GM23248 (cell line): Measurements from ENCODE around the gene LSMEM2. TPM values are rescaled to one million over a fixed set of nuclear protein-coding genes. Genes with fewer than 3 reads are reported as not detected.
A peak's percentile ranks its signal among the peaks of the same experiment; 100 is the strongest.

ENCODE experiments used
- DNase-seq: peaks from one replicate; pipeline ENCODE4 v3.0.0-alpha.2; 2015
- H2AFZ ChIP-seq: fragments of 200-600 bp; sonication (generic); 2 replicates; pipeline ENCODE4 v1.6.1; 2016; ENCODE audit warnings: antibody characterized with exemption
- H3F3A ChIP-seq: fragments of 200-600 bp; sonication (generic); 2 replicates; pipeline ENCODE4 v1.6.1; 2016; ENCODE audit warnings: mild to moderate bottlenecking, antibody characterized with exemption, mixed run types; ENCODE audit not compliant: insufficient read depth
- H3K27ac ChIP-seq: fragments of 200-600 bp; sonication (generic); 2 replicates; pipeline ENCODE4 v1.5.1; 2016; ENCODE audit warnings: mild to moderate bottlenecking
- H3K27me3 ChIP-seq: fragments of 200-600 bp; sonication (generic); replicated peaks from 2 replicates; pipeline ENCODE4 v1.6.1; 2016; ENCODE audit warnings: mild to moderate bottlenecking; ENCODE audit not compliant: insufficient read depth
- H3K36me3 ChIP-seq: fragments of 200-600 bp; sonication (generic); 2 replicates; pipeline ENCODE4 v1.6.1; 2016; ENCODE audit warnings: low read depth, mild to moderate bottlenecking
- H3K4me1 ChIP-seq: fragments of 200-600 bp; sonication (generic); 2 replicates; pipeline ENCODE4 v1.6.1; 2016; ENCODE audit warnings: mild to moderate bottlenecking; ENCODE audit not compliant: insufficient read depth
- H3K4me2 ChIP-seq: fragments of 200-600 bp; sonication (generic); one replicate; pipeline ENCODE4 v1.6.1; 2016; ENCODE audit warnings: mild to moderate bottlenecking; ENCODE audit not compliant: unreplicated experiment
- H3K4me3 ChIP-seq: fragments of 200-600 bp; sonication (generic); 2 replicates; pipeline ENCODE4 v1.5.1; 2016; ENCODE audit warnings: mild to moderate bottlenecking
- H3K79me2 ChIP-seq: fragments of 200-600 bp; sonication (generic); 2 replicates; pipeline ENCODE4 v1.6.1; 2016; ENCODE audit warnings: mild to moderate bottlenecking; ENCODE audit not compliant: insufficient read depth
- H3K9ac ChIP-seq: fragments of 200-600 bp; sonication (generic); 2 replicates; pipeline ENCODE4 v1.6.1; 2016; ENCODE audit warnings: mild to moderate bottlenecking
- H3K9me2 ChIP-seq: fragments of 200-600 bp; sonication (generic); 2 replicates; pipeline ENCODE4 v1.6.1; 2016; ENCODE audit warnings: mixed run types, mild to moderate bottlenecking, moderate library complexity; ENCODE audit not compliant: insufficient read depth
- H3K9me3 ChIP-seq: fragments of 200-600 bp; sonication (generic); one replicate; pipeline ENCODE4 v1.6.1; 2017; ENCODE audit warnings: low read depth
- H4K20me1 ChIP-seq: fragments of 200-600 bp; sonication (generic); 2 replicates; pipeline ENCODE4 v1.6.0; 2016; ENCODE audit not compliant: insufficient read depth
- EZH2 ChIP-seq: fragments of 200-600 bp; sonication (generic); IDR thresholded peaks from 2 replicates; pipeline ENCODE4 v1.6.1; 2018; ENCODE audit warnings: antibody characterized with exemption, mild to moderate bottlenecking; ENCODE audit not compliant: insufficient read depth, poor library complexity, severe bottlenecking
- EZH2phosphoT487 ChIP-seq: fragments of 200-600 bp; sonication (generic); IDR thresholded peaks from 2 replicates; pipeline ENCODE4 v1.6.1; 2018; ENCODE audit warnings: antibody characterized with exemption, moderate library complexity, mild to moderate bottlenecking, low read depth; ENCODE audit not compliant: insufficient read depth
- WGBS, 2 experiments: methylation state at CpG; one replicate each; pipeline ENCODE4 v1.1.6; 2015 to 2017; ENCODE audit warnings: low lambda C conversion rate in 2 of 2, low coverage in 1 of 2; ENCODE audit errors: missing lambda C conversion rate in 2 of 2; 5-methylcytosine and 5-hydroxymethylcytosine counted together
- in situ Hi-C: fragments of 300-500 bp; cut with MboI; formaldehyde crosslinking; loops from 2 replicates; pipeline ENCODE4 v1.15.0; 2020
- polyA plus RNA-seq: library from polyadenylated mRNA; unstranded; fragments of >200 nt; fragmentation: Nextera tagmentation; extraction: Ambion mirVana; gene quantifications from 2 replicates; pipeline ENCODE4 v1.2.1, GENCODE V29; 2016
- total RNA-seq: library from RNA; depleted of rRNA; stranded (reverse); fragments of >200 nt; shearing (Covaris generic); gene quantifications from 2 replicates; pipeline ENCODE4 v1.2.3, GENCODE V29; 2014; rRNA removed

The LSMEM2 gene
- total RNA-seq (not detected in 2 replicates), polyA plus RNA-seq (not detected in 2 replicates)

DNA sequence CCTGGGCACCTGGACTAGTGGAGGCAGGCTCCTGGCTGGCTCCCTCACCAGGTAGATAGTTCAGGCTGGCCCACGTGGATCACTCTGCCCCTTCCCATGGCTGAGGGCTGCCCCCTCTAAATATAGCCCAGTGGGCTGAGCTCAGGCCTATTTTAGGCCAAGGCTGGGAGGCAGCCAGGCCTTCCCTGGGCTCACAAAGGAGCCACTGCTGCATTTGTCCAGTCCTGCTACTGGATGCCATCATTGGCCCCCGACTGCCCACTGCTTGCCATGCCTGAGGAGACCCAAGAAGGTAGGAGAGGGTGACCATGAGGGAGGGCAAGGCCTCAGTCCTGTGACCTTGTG is at the start of gene LSMEM2:
Gene LSMEM2, plus strand, starts transcription at position 208 of the 345 bp plus-strand sequence. Its CDS starts 27 bp downstream, at position 235.
- H3K4me1 ChIP-seq = no peaks in the 10 kb centered on the region
- H3K27me3 ChIP-seq = no peaks in the 10 kb centered on the region
- no peak for TF ChIP-seq EZH2phosphoT487
- TF ChIP-seq EZH2 = no peak
- no peak within 1 kb of the TSS for H3K9ac ChIP-seq
- H3K9me2 ChIP-seq = no peaks in the 10 kb centered on the region
- DNase-seq = no peak
- H4K20me1 ChIP-seq = no peaks in the 10 kb centered on the region
- no peak within 1 kb of the TSS for H2AFZ ChIP-seq
- no peak within 1 kb of the TSS for H3K4me2 ChIP-seq
- H3K79me2 ChIP-seq = no peaks in the 10 kb centered on the region
- no peak within 1 kb of the TSS for H3K4me3 ChIP-seq
- no peaks in the 10 kb centered on the region for H3F3A ChIP-seq
- WGBS, 2 experiments = 33 to 44% methylated on average over 2 of the region's 2 CpGs
- in situ Hi-C loops = no loop called here
- no peaks in the 10 kb centered on the region for H3K36me3 ChIP-seq
- no peak within 1 kb of the TSS for H3K27ac ChIP-seq
- no peaks in the 10 kb centered on the region for H3K9me3 ChIP-seq

DNA sequence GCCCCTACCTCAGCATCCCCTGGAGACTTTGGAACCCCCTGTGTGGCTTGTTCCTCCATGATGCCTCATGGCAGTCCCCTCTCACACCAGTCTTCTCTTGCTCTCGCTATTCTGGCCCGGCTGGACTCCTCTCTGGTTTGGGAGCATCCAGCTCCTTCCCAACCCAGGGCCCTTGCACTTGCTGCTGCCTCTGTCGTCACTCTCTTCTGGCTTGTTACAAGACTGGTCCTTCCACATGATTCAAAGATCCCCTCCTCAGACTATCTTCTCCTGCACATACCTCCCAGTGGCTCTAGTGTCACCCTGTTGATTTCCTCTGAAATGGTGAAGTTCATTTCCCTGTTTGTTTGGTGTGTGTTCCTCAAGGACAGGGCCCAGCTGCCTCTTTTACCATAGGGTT is 49.4 kb upstream of the LSMEM2 start:
- H3K4me2 ChIP-seq = no peak overlapping the region
- H3K9me3 ChIP-seq = no peaks in the 10 kb centered on the region
- no peak overlapping the region for H3K4me3 ChIP-seq
- TF ChIP-seq EZH2phosphoT487 (no peak), EZH2 (no peak)
- no peak overlapping the region for H2AFZ ChIP-seq
- H3K9me2 ChIP-seq = no peaks in the 10 kb centered on the region
- H3K36me3 ChIP-seq = no peaks in the 10 kb centered on the region
- H4K20me1 ChIP-seq = no peaks in the 10 kb centered on the region
- no peaks in the 10 kb centered on the region for H3K79me2 ChIP-seq
- in situ Hi-C loops = no loop called here
- no peak overlapping the region for H3K27ac ChIP-seq
- no peaks in the 10 kb centered on the region for H3K27me3 ChIP-seq
- DNase-seq = no peak
- no peaks in the 10 kb centered on the region for H3F3A ChIP-seq
- H3K9ac ChIP-seq = no peak overlapping the region
- whole genome bisulfite sequencing, 2 experiments = 94 to 100% methylated on average over 3 of the region's 3 CpGs
- H3K4me1 ChIP-seq = peaks cover 4% of the 10 kb centered on the region; the same call in 1 of the 2 replicates

DNA sequence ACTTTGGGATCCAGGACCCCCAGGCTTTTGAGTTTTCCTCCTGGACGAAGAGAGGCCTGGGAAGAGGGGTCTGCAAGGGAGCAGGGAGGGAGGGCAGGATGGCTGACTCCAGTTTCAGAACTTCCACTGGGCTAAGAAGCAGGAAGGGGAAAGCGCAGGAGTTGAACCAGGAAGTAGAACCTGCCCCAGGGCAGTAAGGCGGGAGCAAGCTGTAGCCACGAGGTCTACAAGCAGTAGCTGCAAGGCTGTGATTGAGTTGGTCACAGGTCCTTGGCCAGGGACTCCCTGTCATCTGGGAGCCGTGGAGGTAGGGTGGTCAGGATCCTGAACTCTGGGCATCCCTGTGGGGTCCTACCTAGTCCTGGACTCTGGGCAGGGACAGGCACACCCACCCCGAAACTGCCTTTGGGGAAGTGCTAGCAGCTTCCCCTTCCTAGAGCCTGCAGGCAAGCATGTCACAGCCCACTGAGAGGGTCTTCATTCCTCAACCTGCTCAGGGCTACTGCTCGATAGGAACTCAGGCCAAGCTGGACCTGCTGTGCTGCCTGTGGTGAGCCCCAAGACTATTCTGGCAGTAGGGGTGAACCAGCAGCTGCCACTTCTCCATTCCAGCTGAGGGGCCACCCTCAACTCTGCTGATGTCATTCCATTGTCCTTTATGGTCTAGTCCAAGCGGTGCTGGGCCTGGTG is 48.6 kb upstream of the LSMEM2 start:
- H4K20me1 ChIP-seq = no peaks in the 10 kb centered on the region
- no peak overlapping the region for H3K4me3 ChIP-seq
- H3K9me3 ChIP-seq = no peaks in the 10 kb centered on the region
- H3K36me3 ChIP-seq = no peaks in the 10 kb centered on the region
- H3K27me3 ChIP-seq = no peaks in the 10 kb centered on the region
- H3K79me2 ChIP-seq = no peaks in the 10 kb centered on the region
- no peaks in the 10 kb centered on the region for H3K9me2 ChIP-seq
- peaks cover 5% of the 10 kb centered on the region; the same call in 1 of the 2 replicates for H3K4me1 ChIP-seq
- no peak overlapping the region for H3K27ac ChIP-seq
- TF ChIP-seq EZH2phosphoT487 (no peak), EZH2 (no peak)
- 84 to 86% methylated on average over 7 to 8 of the region's 8 CpGs for WGBS, 2 experiments
- H3K4me2 ChIP-seq = no peak overlapping the region
- no peak overlapping the region for H2AFZ ChIP-seq
- in situ Hi-C loops = no loop called here
- no peaks in the 10 kb centered on the region for H3F3A ChIP-seq
- DNase-seq = no peak
- H3K9ac ChIP-seq = no peak overlapping the region

DNA sequence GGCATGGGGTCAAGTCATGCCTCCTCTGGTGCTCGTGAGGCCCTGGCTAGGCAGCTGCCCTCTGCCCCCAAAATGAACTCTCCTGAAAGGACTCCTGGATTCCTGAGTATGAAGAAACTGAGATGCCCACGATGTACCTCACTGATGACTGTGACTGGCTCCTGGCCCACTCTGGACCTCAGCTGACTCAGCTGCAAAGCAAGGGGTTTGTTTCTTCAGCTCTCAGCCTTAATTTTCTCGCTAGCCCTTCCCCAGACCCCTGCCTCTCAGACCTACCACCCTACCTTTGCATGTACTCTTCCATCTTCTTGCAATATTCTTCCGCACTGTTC is 48.1 kb upstream of the LSMEM2 start:
- in situ Hi-C loops = no loop called here
- Histone ChIP-seq H3K9me2 (no peaks in the 10 kb centered on the region), H3K4me3 (no peak overlapping the region), H3K9me3 (no peaks in the 10 kb centered on the region), H3K4me2 (no peak overlapping the region), H3K27me3 (no peaks in the 10 kb centered on the region), H4K20me1 (no peaks in the 10 kb centered on the region), H3K27ac (no peak overlapping the region), H3K4me1 (peaks cover 7% of the 10 kb centered on the region; the same call in 1 of the 2 replicates), H2AFZ (no peak overlapping the region), H3K9ac (no peak overlapping the region), H3F3A (no peaks in the 10 kb centered on the region), H3K36me3 (no peaks in the 10 kb centered on the region), H3K79me2 (no peaks in the 10 kb centered on the region)
- 54 to 59% methylated on average over 4 of the region's 4 CpGs for WGBS, 2 experiments
- DNase-seq = peak; percentile 78
- TF ChIP-seq EZH2phosphoT487 (no peak), EZH2 (no peak)
